ENCODE data around the gene SBF1.

SBF1 gene

GRCh38 chr22:50420581-50420980 is 54.3 kb downstream of the SBF1 start:
- Histone ChIP-seq H3K9ac (ENCODE audit: low read length) (no peak overlapping the region), H3K27ac (ENCODE audit: low read length) (no peak overlapping the region), H3K4me3 (ENCODE audit: low read length) (no peak overlapping the region), H3K27me3 (ENCODE audit: low read depth, low read length) (no peaks in the 10 kb centered on the region), H3K4me1 (ENCODE audit: low read length) (no peaks in the 10 kb centered on the region), H3K79me2 (ENCODE audit: low read length) (no peaks in the 10 kb centered on the region), H2AFZ (ENCODE audit: low read depth, low read length) (no peak overlapping the region), H3K9me3 (ENCODE audit: insufficient read depth, low read length) (no peaks in the 10 kb centered on the region), H3K36me3 (replicated peaks; ENCODE audit: low read depth, low read length) (peaks cover 7% of the 10 kb centered on the region), H3K4me2 (ENCODE audit: low read length) (no peak overlapping the region), H4K20me1 (ENCODE audit: insufficient read depth, low read length) (no peaks in the 10 kb centered on the region)
- TF ChIP-seq EZH2phosphoT487 (IDR thresholded peaks at IDR 0.05; ENCODE audit: low read depth): no peak
- no peak for TF ChIP-seq CTCF (IDR thresholded peaks at IDR 0.05; ENCODE audit: low read depth, low read length)

GRCh38 chr22:50420015-50420414 is 54.8 kb downstream of the SBF1 start:
- Histone ChIP-seq H3K4me1 (ENCODE audit: low read length) (no peaks in the 10 kb centered on the region), H4K20me1 (ENCODE audit: insufficient read depth, low read length) (no peaks in the 10 kb centered on the region), H3K4me3 (ENCODE audit: low read length) (no peak overlapping the region), H3K9me3 (ENCODE audit: insufficient read depth, low read length) (no peaks in the 10 kb centered on the region), H3K79me2 (ENCODE audit: low read length) (no peaks in the 10 kb centered on the region), H3K27ac (ENCODE audit: low read length) (no peak overlapping the region), H3K9ac (ENCODE audit: low read length) (no peak overlapping the region), H3K27me3 (ENCODE audit: low read depth, low read length) (no peaks in the 10 kb centered on the region), H2AFZ (ENCODE audit: low read depth, low read length) (no peak overlapping the region), H3K36me3 (replicated peaks; ENCODE audit: low read depth, low read length) (peaks cover 4% of the 10 kb centered on the region), H3K4me2 (ENCODE audit: low read length) (no peak overlapping the region)
- TF ChIP-seq CTCF (IDR thresholded peaks at IDR 0.05; ENCODE audit: low read depth, low read length): no peak
- TF ChIP-seq EZH2phosphoT487 (IDR thresholded peaks at IDR 0.05; ENCODE audit: low read depth): no peak

- Histone ChIP-seq H3K27ac (ENCODE audit: low read length) (no peak overlapping the region), H3K4me3 (ENCODE audit: low read length) (no peak overlapping the region), H3K36me3 (replicated peaks; ENCODE audit: low read depth, low read length) (peaks cover 2% of the 10 kb centered on the region), H4K20me1 (ENCODE audit: insufficient read depth, low read length) (no peaks in the 10 kb centered on the region), H3K27me3 (ENCODE audit: low read depth, low read length) (no peaks in the 10 kb centered on the region), H3K4me2 (ENCODE audit: low read length) (no peak overlapping the region), H2AFZ (ENCODE audit: low read depth, low read length) (no peak overlapping the region), H3K9me3 (ENCODE audit: insufficient read depth, low read length) (no peaks in the 10 kb centered on the region), H3K79me2 (ENCODE audit: low read length) (no peaks in the 10 kb centered on the region), H3K9ac (ENCODE audit: low read length) (no peak overlapping the region), H3K4me1 (ENCODE audit: low read length) (no peaks in the 10 kb centered on the region)
- TF ChIP-seq CTCF (IDR thresholded peaks at IDR 0.05; ENCODE audit: low read depth, low read length): no peak
- no peak for TF ChIP-seq EZH2phosphoT487 (IDR thresholded peaks at IDR 0.05; ENCODE audit: low read depth)
These were observed 55.7 kb downstream of the SBF1 start for GRCh38 chr22:50419116-50419515.

- no peaks in the 10 kb centered on the region for H3K4me1 ChIP-seq (ENCODE audit: low read length)
- H3K4me3 ChIP-seq (ENCODE audit: low read length): no peak overlapping the region
- no peaks in the 10 kb centered on the region for H3K9me3 ChIP-seq (ENCODE audit: insufficient read depth, low read length)
- TF ChIP-seq EZH2phosphoT487 (IDR thresholded peaks at IDR 0.05; ENCODE audit: low read depth) (no peak), CTCF (IDR thresholded peaks at IDR 0.05; ENCODE audit: low read depth, low read length) (no peak)
- H3K27me3 ChIP-seq (ENCODE audit: low read depth, low read length): no peaks in the 10 kb centered on the region
- no peak overlapping the region for H2AFZ ChIP-seq (ENCODE audit: low read depth, low read length)
- H4K20me1 ChIP-seq (ENCODE audit: insufficient read depth, low read length): no peaks in the 10 kb centered on the region
- no peak overlapping the region for H3K27ac ChIP-seq (ENCODE audit: low read length)
- H3K36me3 ChIP-seq (replicated peaks; ENCODE audit: low read depth, low read length): peaks cover 2% of the 10 kb centered on the region
- H3K79me2 ChIP-seq (ENCODE audit: low read length): no peaks in the 10 kb centered on the region
- no peak overlapping the region for H3K4me2 ChIP-seq (ENCODE audit: low read length)
- no peak overlapping the region for H3K9ac ChIP-seq (ENCODE audit: low read length)
These were observed 56.2 kb downstream of the SBF1 start for GRCh38 chr22:50418624-50419023.
